ENCODE data around the gene DTX3. TPM values are rescaled to one million over a fixed set of nuclear protein-coding genes. Genes with fewer than 3 reads are reported as not detected.
"Not testable (repeated sequence)": the region's sequence is repeated elsewhere in the genome, so short reads cannot be mapped to it uniquely, and the experiment has no call there.

The DTX3 gene
- total RNA-seq, 1 experiment from 2014 or later, result 23.1 TPM

DNA sequence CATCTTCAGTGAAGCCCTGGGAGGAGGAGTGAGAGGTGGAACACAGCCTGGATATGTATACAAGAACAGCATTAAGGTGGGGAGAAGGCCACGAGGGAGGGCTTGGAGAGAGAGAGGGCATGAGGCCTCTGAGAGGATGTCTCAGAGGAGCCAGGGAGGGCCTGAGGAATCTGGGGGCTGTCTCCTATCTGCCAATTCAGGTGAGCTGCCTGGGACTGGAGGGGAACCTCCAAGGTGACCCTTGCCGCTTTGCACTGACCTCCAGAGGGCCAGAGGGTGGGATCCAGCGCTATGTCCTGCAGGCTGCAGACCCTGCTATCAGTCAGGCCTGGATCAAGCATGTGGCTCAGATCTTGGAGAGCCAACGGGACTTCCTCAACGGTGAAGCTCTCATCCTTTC is 11.0 kb downstream of the DTX3 start:
- H3K4me1 Mint-ChIP-seq (ENCODE audit: low read depth, unreplicated experiment), result peaks cover 3% of the 10 kb centered on the region
- no peak overlapping the region for H3K4me3 Mint-ChIP-seq (ENCODE audit: low read depth, unreplicated experiment)
- H3K36me3 Mint-ChIP-seq (ENCODE audit: insufficient read depth, unreplicated experiment), result no peaks in the 10 kb centered on the region
- CTCF ChIA-PET, result no interaction called here
- H3K9me3 Mint-ChIP-seq (ENCODE audit: low read depth, unreplicated experiment), result no peaks in the 10 kb centered on the region
- no peak overlapping the region for H3K27ac Mint-ChIP-seq (ENCODE audit: unreplicated experiment)
- TF ChIP-seq, protein P1, sequence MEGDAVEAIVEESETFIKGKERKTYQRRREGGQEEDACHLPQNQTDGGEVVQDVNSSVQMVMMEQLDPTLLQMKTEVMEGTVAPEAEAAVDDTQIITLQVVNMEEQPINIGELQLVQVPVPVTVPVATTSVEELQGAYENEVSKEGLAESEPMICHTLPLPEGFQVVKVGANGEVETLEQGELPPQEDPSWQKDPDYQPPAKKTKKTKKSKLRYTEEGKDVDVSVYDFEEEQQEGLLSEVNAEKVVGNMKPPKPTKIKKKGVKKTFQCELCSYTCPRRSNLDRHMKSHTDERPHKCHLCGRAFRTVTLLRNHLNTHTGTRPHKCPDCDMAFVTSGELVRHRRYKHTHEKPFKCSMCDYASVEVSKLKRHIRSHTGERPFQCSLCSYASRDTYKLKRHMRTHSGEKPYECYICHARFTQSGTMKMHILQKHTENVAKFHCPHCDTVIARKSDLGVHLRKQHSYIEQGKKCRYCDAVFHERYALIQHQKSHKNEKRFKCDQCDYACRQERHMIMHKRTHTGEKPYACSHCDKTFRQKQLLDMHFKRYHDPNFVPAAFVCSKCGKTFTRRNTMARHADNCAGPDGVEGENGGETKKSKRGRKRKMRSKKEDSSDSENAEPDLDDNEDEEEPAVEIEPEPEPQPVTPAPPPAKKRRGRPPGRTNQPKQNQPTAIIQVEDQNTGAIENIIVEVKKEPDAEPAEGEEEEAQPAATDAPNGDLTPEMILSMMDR (IDR thresholded peaks at IDR 0.05; ENCODE audit: unreplicated experiment), result no peak
- no TSS peak for BruUV-seq (replicated peaks)
- DNase-seq, result no peak
- intact Hi-C loops (cut with micrococcal nuclease; ENCODE audit: unreplicated experiment), result no loop called here
- peaks cover 93% of the 10 kb centered on the region for H3K27me3 Mint-ChIP-seq (ENCODE audit: unreplicated experiment)

DNA sequence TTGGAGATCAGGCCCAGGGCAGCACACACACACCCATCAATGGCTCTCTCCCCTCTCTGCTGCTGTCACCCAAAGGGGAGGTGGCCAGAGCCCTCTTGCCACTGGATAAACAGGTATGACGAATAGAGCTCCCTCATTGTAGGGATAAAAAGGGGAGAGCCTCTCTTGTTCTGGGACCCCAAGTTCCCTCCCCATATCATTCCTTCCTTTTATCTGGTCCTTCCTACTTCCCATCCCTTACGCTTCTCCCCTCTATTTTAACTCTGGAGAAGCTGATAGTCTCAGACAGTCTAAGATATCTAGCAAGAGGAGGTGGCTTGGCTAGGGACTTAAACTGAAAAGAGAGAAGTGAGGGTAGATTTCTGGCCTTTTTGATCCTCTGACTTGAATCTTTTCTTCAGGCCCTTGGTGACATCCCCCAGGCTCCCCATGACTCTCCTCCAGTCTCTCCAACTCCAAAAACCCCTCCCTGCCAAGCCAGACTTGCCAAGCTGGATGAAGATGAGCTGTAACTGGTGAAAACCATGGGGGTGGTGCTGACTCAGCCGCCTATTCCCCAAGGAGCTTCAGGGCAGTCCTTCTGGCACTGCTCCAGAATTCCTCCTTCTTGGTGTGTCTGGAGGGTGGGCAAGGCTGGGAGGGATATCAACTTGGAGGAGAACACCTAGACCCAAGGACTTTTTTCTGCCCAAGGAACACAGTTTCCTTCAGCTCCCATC is 11.9 kb downstream of the DTX3 start:
- intact Hi-C loops (cut with micrococcal nuclease; ENCODE audit: unreplicated experiment), result no loop called here
- TF ChIP-seq, protein P1 (IDR thresholded peaks at IDR 0.05; ENCODE audit: unreplicated experiment), result no peak
- Mint-ChIP-seq H3K4me3 (ENCODE audit: low read depth, unreplicated experiment) (no peak overlapping the region), H3K36me3 (ENCODE audit: insufficient read depth, unreplicated experiment) (no peaks in the 10 kb centered on the region), H3K9me3 (ENCODE audit: low read depth, unreplicated experiment) (no peaks in the 10 kb centered on the region), H3K27ac (ENCODE audit: unreplicated experiment) (no peak overlapping the region), H3K4me1 (ENCODE audit: low read depth, unreplicated experiment) (peaks cover 6% of the 10 kb centered on the region), H3K27me3 (ENCODE audit: unreplicated experiment) (peaks cover 98% of the 10 kb centered on the region)
- CTCF ChIA-PET, result no interaction called here
- no TSS peak for BruUV-seq (replicated peaks)
- no peak for DNase-seq

DNA sequence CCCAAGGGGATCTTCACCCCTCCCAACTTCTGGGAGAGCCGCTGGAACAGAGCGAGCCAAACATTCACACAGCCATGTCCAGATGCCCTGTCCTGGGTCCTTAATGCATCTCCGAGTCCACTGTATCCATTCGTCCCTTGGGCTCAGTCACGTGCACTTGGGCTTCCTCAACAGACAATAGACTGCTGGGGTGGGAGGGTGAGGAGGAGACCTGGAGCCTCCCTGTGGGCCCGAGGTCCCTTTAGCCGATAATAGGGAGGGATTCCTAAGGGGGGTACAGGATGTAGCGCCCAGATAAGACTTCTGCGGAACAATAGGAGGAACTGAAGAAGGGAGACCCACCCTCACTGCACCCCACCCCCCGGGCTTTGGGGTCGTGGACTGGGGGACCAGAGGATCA is 13.3 kb downstream of the DTX3 start:
- no peaks in the 10 kb centered on the region for H3K36me3 Mint-ChIP-seq (ENCODE audit: insufficient read depth, unreplicated experiment)
- no peaks in the 10 kb centered on the region for H3K9me3 Mint-ChIP-seq (ENCODE audit: low read depth, unreplicated experiment)
- H3K4me1 Mint-ChIP-seq (ENCODE audit: low read depth, unreplicated experiment), result peaks cover 15% of the 10 kb centered on the region
- no TSS peak for BruUV-seq (replicated peaks)
- CTCF ChIA-PET, result no interaction called here
- peaks cover 100% of the 10 kb centered on the region for H3K27me3 Mint-ChIP-seq (ENCODE audit: unreplicated experiment)
- no peak overlapping the region for H3K4me3 Mint-ChIP-seq (ENCODE audit: low read depth, unreplicated experiment)
- DNase-seq, result no peak
- intact Hi-C loops (cut with micrococcal nuclease; ENCODE audit: unreplicated experiment), result no loop called here
- TF ChIP-seq, protein P1 (IDR thresholded peaks at IDR 0.05; ENCODE audit: unreplicated experiment), result no peak
- H3K27ac Mint-ChIP-seq (ENCODE audit: unreplicated experiment), result no peak overlapping the region

GRCh38 chr12:57618431-57618830 is 13.8 kb downstream of the DTX3 start:
- H3K27ac Mint-ChIP-seq (ENCODE audit: unreplicated experiment); H3K4me3 Mint-ChIP-seq (ENCODE audit: low read depth, unreplicated experiment); DNase-seq; CTCF ChIA-PET; BruUV-seq (replicated peaks); H3K9me3 Mint-ChIP-seq (ENCODE audit: low read depth, unreplicated experiment); intact Hi-C loops (cut with micrococcal nuclease; ENCODE audit: unreplicated experiment); H3K36me3 Mint-ChIP-seq (ENCODE audit: insufficient read depth, unreplicated experiment): not testable (repeated sequence)
- Mint-ChIP-seq H3K27me3 (ENCODE audit: unreplicated experiment) (peaks cover 100% of the 10 kb centered on the region), H3K4me1 (ENCODE audit: low read depth, unreplicated experiment) (peaks cover 15% of the 10 kb centered on the region)

DNA sequence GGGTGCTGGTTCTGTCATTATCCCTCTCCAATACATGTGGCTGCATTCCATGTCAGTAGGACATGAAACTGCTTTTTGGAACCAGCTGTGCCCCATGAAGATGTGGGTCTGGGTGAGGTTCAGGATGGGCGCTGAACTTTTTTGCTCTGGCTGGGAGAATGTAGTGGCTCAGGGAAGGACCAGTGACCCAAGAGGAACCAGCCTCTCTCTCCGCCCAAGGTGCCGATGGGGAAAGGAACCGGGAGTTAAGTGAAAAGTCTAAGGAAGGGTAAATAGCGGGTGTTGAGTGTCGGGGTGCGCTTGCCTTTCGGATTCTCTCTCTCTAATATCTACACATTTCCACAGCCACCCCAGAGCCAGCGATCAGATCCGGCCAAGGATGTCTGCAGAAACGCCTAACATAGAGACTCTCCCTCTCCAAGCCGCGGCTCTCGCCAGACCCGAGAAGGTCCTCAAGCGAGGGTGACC is 14.4 kb downstream of the DTX3 start:
- H3K27me3 Mint-ChIP-seq (ENCODE audit: unreplicated experiment), result peaks cover 100% of the 10 kb centered on the region
- H3K4me1 Mint-ChIP-seq (ENCODE audit: low read depth, unreplicated experiment), result peaks cover 15% of the 10 kb centered on the region
- no peak for DNase-seq
- no peak overlapping the region for H3K4me3 Mint-ChIP-seq (ENCODE audit: low read depth, unreplicated experiment)
- no peaks in the 10 kb centered on the region for H3K9me3 Mint-ChIP-seq (ENCODE audit: low read depth, unreplicated experiment)
- CTCF ChIA-PET, result interaction anchor here (1.1 to 2.7 kb wide), 2 partner anchors 36 to 37 kb away, joined by 3 to 16 read pairs; no protein-coding TSS in a partner anchor
- intact Hi-C loops (cut with micrococcal nuclease; ENCODE audit: unreplicated experiment), result no loop called here
- H3K36me3 Mint-ChIP-seq (ENCODE audit: insufficient read depth, unreplicated experiment), result no peaks in the 10 kb centered on the region
- BruUV-seq (replicated peaks), result no TSS peak
- TF ChIP-seq, protein P1 (IDR thresholded peaks at IDR 0.05; ENCODE audit: unreplicated experiment), result no peak
- H3K27ac Mint-ChIP-seq (ENCODE audit: unreplicated experiment), result no peak overlapping the region

Data from Calu3 (cell line).